Heart left ventricle (tissue), 13 donors: ENCODE data around the gene RAD23A.

Experiments used
- POLR2A ChIP-seq, 2 donors: fragments of 450-650 bp; IDR thresholded peaks; one replicate each; pipeline ENCODE4 v1.6.1; 2017; ENCODE audit warnings: antibody characterized with exemption in 2 of 2, mild to moderate bottlenecking in 2 of 2, moderate library complexity in 2 of 2
- TF ChIP-seq, protein P1 (sequence below), 12 donors: fragments of 200-600 bp; sonication (generic) in 4 of 12; IDR thresholded peaks; one replicate each; pipeline versions ENCODE4 v1.5.0 to v1.8.0; 2018 to 2022; ENCODE audit warnings: antibody characterized with exemption in 12 of 12, mild to moderate bottlenecking in 5 of 12
- donor health status: ischemic (EF 13 %, LVEDD 7.1; RV severe dilation, severe dysfunction).
- donor health status: DM: no; HTN: yes; CAD: no.
- donor health status: DM: no; HTN: no; CAD: no.
- donor health status: ischemic (EF 25% LVEDD 6.9; RV normal size, moderate dysfunction).
- donor health status: ischemic (EF 25% LVEDD 5.7; RV mildly dilated, moderate dysfunction).
- donor health status: ischemic (EF 35%, LVEDD 5.7; RV mildly dilated, moderate dysfunction).
- donor health status: nonischemic (EF 11% LVEDD 7.7; RV severe dilation, severe dysfunction).
- donor health status: DM: yes; HTN: yes; CAD: no.
- donor health status: PGD.
- donor health status: ischemic (EF 29% LVEDD 5.4; RV normal size, mild dysfunction).
- donor health status: nonischemic (EF 23%, LVEDD 6.1; RV moderate dilation, normal function).

DNA sequence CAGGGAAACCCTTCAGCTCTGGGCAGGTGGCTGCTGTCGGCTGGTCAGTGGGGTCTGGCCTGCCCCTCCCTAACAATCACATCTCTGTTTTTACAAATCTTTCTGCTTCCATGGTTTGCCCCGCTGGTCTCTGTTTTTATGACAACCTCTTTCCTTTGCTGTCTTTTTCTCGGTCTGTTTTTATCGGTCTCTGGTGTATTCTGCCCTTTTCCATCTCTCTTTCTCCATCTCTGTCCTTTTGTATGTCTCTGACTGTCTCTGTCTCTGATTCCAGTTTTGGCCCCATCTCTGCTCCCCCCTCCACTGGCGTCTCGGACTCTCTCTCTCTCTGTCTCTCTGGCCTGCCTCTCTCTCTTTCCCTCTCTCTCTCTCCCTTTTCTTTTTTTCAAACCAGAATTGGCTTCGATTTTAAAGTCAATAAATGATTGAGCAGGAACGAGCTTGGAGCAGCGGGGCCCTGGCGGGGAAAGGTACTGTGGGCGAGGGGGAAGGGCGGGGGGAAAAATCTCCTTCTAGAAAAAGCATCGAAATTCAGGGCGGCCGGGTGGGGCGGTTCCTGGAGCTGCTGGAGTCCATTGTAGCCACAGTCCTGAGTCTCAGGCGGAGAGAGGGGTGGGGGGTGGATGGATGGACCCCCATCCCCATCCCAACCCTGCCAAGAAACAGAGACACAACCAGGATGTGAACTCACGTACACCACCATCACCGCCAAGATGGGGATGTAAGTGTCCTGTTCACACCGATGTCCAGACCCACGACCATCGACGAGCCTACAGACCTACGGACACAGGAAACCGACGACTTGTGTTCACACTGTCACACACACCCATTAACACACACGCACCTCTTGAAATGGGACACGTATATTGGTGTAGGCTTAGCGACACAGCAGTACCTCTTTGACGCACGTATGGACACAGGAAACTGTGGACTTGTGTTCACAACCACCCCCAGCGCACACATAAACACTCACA, 52.6 kb downstream of the RAD23A start:
- TF ChIP-seq, protein P1, sequence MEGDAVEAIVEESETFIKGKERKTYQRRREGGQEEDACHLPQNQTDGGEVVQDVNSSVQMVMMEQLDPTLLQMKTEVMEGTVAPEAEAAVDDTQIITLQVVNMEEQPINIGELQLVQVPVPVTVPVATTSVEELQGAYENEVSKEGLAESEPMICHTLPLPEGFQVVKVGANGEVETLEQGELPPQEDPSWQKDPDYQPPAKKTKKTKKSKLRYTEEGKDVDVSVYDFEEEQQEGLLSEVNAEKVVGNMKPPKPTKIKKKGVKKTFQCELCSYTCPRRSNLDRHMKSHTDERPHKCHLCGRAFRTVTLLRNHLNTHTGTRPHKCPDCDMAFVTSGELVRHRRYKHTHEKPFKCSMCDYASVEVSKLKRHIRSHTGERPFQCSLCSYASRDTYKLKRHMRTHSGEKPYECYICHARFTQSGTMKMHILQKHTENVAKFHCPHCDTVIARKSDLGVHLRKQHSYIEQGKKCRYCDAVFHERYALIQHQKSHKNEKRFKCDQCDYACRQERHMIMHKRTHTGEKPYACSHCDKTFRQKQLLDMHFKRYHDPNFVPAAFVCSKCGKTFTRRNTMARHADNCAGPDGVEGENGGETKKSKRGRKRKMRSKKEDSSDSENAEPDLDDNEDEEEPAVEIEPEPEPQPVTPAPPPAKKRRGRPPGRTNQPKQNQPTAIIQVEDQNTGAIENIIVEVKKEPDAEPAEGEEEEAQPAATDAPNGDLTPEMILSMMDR (IDR thresholded peaks at IDR 0.05) = no peak
- no peak for TF ChIP-seq POLR2A (IDR thresholded peaks at IDR 0.05)
